Suppressor macrophage (primary cell): ENCODE results near the gene PEPD.
A peak's percentile ranks its signal among the peaks of the same experiment; 100 is the strongest.

Experiments used
- DNase-seq, 4 experiments: peaks; one replicate each; pipeline ENCODE4 v3.0.0-alpha.2; 2020 to 2022

Gene PEPD

DNA sequence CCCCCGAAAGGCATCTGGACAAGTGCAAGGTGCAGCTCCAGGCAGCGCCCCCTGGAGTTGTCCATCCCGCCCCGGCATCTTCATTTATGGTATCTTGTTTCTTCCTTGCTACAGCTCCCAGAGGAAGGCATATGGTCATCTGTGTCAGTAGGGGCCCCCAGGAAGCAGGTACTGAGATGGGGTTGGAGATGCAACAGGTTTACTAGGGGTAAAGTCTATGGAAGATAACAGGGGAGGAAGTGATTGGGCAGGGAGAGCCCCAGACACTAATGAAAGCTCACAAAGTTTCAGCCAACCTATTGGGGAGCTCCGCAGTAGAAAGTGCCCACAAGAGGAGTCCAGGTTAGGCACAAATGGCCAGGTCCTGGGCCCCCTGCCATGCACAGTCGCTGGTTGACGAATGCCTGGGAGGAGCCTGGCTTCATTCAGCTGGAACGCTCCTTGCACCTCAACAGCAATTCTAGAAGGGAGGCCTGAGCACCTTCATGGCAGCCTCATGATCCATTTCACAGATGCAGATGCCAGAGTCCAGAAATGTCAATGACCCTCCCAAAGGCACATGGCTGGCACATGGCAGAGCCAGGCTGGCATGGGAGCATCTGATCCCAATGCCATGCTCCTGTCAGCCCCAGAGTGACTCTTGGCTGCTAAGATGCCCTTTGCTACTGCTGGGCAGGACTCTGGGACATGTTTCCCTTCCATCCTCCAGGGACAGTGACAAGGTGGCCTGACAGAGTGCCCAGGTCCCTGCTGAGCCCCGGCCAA, 23.8 kb upstream of the PEPD start:
- no peak for DNase-seq

- no peak for DNase-seq
Measured at GRCh38 chr19:33535226-33535625, 13.6 kb upstream of the PEPD start.

GRCh38 chr19:33532859-33533460, 11.4 kb upstream of the PEPD start:
- DNase-seq: no peak

DNA sequence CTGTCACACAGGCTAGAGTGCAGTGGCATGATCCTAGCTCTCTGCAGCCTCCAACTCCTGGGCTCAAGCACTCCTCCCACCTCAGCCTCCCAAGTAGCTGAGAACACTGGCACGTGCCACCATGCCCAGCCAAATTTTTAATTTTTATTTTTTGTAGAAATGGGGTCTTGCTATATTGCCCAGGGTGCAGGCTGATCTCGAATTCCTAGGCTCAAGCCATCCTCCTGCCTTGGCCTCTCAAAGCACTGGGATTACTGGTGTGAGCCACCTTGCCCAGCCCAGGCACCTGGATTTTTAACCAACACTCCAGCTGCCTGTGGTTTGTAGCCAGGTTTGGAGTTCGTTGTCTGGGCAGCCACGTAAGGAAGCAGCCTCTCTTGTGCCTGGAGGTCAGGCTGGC, 9.3 kb upstream of the PEPD start:
- no peak for DNase-seq

- DNase-seq: no peak
Measured at GRCh38 chr19:33530296-33530695, 8.7 kb upstream of the PEPD start.

GRCh38 chr19:33529094-33529676, 7.6 kb upstream of the PEPD start:
- no peak for DNase-seq

GRCh38 chr19:33528404-33528803, 6.8 kb upstream of the PEPD start:
- DNase-seq: no peak

DNA sequence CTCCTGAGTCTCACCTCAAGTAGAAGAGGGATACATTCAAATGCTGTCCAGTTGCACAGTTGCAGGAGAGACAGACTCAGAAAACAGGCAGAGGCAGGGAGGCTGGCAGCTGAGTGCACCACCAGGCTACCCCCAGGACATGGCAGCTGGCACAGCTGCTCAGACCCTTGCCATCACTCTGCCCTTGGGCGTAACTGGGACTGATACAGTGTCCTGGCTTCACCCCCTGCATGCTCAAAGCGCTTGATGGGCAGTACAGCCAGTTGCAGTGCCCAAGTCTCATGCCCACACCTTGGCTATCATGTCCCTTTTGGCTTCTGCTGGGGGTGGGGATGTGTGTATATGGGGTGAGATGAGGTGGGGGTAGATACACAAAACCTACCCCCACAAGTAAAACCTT, 5.5 kb upstream of the PEPD start:
- DNase-seq: no peak

DNA sequence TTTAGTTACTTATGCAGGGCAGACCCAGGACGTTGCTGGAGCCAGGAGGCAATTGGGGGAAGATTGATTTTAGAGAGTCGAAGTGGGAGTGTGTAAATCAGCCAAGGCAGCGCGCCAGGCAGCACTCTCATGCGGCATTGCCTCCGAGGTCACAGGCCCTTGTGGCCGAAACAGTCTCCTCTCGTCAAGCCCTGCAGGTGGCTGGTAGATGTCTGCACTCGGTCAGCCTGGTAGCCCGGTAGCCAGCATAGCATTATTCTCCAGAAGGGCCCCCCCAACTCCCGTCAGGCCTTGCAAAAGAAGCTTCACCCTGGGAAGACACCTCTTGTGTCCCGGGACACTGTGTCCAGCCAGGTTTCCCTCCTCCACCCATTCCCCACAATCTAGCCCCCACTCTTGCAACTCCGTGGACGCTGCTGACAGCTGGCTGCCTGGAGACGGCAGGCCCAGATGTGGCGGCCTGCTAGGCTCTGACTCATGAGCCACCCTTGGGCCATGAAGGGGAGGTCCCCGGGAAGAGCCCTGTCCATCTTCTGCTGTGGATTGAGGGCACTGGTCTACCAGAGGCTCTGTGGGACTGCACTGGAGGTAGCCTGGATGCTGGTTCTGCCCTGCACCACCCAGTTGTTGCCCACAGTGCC, 2.6 kb upstream of the PEPD start:
- no peak for DNase-seq

GRCh38 chr19:33523167-33523566, 1.6 kb upstream of the PEPD start:
- no peak for DNase-seq

GRCh38 chr19:33522371-33522662, 726 bp upstream of the PEPD start:
- DNase-seq: peak in 1 of 4 experiments; percentile 16

GRCh38 chr19:33520844-33521479, 629 bp downstream of the PEPD start:
- DNase-seq: peak in 3 of 4 experiments; percentile 11 to 19 (median 15)

- peak in 2 of 4 experiments; percentile 10 for DNase-seq
Measured at GRCh38 chr19:33520048-33520643, 1.4 kb downstream of the PEPD start.

DNA sequence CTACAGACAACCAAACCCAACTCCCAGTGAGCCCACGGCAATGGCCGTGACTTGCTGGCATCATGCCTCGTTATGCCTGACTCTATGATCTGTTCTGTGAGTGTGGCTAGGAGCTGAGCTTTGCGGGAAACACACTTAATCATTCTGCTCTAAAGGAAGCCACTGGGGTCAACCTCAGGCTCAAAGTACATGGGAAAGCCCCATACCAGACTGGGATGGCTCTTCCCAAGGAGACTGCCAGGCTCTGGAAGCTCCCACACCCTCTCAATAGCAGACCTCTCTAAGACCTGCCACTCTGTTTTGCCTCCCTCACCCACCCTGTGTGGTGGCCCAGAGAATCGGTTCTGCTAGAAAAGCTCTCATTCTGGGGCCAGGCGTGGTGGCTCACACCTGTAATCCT, 2.2 kb downstream of the PEPD start:
- no peak for DNase-seq

DNA sequence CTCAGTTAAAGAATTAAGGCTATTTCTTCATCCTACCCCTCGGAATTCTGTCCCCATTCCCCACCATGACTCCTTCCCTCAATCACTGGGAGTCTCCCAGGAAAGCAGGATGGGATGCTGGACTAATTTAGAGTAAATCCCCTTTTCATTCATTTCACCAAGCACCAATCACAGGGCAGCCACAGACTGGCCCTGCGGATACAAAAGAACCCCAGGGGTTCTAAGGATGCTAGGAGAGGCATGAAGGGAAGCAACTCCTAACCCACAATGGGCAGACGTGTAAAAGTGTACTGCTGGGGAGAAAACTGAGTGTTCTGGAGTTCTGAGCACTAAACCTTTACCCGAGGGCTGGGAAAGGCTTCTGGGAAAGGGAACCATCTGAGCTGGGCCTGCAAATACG, 3.0 kb downstream of the PEPD start:
- no peak for DNase-seq

DNA sequence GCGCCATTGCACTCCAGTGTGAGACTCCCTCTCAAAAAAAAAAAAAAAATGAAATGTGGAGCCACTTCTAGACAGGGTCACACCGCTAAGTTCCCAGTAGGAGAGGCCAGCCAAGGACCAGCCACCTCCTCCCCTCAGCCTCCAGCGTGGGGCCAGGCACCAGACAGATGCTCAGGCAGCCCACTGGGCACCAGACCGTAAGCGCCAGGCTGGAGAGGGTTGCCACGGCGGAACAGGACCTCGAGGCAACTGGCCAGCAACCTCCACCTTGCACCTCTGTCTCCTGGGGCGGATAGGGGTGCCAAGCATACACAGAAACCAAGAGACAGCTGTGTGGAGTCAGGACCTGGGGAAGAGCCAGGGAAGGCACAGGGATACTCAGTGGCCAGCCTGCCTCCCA, 3.7 kb downstream of the PEPD start:
- no peak for DNase-seq

DNA sequence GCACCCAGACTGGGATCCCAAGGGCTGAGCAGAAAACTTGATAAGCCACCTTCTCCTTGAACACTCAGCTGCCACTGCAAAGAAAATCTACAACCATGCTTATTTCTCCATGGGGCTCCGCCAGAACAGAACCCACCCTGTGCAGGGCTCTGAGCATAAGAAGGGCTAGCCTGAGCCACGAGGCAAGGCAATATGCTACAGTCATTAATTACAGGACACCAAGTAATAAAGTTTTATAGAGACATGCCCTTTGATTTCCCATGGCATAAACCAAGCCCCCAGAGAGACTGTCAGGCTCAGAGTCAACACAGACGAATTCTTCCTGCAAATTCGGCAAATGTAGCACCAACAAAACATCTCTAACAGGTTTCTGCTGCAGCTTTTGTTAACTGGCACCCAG, 5.7 kb downstream of the PEPD start:
- no peak for DNase-seq

DNA sequence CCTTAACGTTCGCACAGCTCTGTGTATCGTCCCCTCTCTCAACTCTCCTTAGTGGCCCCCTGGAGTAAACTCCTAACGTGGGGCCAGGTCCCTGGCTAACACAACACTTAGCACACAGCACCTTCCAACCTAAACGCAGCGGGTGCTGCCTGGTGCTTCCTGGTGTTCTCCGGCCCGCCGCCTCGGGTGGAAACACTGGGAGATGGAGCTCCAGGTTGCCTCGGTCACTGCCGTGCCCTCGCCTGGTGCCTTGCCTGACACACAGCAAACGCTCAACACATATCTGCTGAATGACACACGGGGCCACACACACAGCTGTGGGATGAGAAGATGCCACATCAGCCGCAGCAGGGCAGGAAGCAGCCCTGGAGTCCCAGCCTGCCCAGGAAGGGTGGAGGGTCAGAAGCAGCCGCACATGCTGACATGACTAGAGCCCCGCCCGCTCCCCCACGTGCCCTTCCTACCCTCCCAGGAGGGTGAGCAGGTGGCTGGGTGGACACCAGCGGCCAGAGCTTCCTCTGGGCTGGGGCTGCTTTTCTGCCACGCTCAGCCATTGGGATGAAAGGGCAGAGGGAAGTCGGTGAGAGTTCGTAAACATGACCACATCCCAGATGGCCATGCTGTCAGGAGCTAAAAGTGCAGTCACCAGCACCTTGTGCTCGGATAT, 6.6 kb downstream of the PEPD start:
- DNase-seq: peak; percentile 41 to 65 (median 57)

- no peak for DNase-seq
Measured at GRCh38 chr19:33513424-33513823, 8.2 kb downstream of the PEPD start.

- no peak for DNase-seq
Measured at GRCh38 chr19:33512580-33513137, 8.9 kb downstream of the PEPD start.

DNA sequence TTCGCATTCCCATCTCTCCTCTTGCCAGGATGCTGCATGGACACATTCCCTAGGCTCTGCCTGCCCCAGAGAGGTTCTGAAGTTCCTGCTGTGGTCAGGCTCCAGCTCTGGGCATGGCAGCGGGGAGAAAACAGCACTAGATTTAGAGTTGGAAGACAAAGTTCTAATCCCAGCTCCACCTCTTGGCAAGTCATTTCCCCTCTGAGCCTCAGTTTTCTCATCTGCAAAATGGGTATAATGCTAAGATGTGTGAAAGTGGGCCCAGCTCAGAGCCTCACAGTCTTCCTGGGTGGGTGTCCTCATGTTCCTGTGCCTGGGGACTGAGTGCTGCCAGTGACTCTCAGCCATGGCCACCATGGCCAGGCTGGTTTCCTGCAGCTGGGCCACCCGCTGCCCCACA, 9.6 kb downstream of the PEPD start:
- DNase-seq: no peak

GRCh38 chr19:33511346-33511745, 10.2 kb downstream of the PEPD start:
- no peak for DNase-seq
